Neural cell (in vitro differentiated cells): ENCODE results near the gene ARHGEF4. TPM values are rescaled to one million over a fixed set of nuclear protein-coding genes. Genes with fewer than 3 reads are reported as not detected.

Source experiments
- H2AFZ ChIP-seq: fragments of 200-600, 300-800 bp; sonication (generic), shearing (Covaris generic); 2 replicates; pipeline ENCODE4 v1.6.0; 2014; ENCODE audit warnings: low read depth, mild to moderate bottlenecking, antibody characterized with exemption, low read length, moderate library complexity
- H3F3A ChIP-seq: fragments of 200-600 bp; shearing (Covaris generic); 2 replicates; pipeline ENCODE4 v1.6.1; 2016; ENCODE audit warnings: mild to moderate bottlenecking, moderate library complexity, mixed read lengths, antibody characterized with exemption, low read length; ENCODE audit not compliant: insufficient read depth, poor library complexity, severe bottlenecking
- H3K27ac ChIP-seq: fragments of 200-600, 300-800 bp; sonication (generic), shearing (Covaris generic); 2 replicates; pipeline ENCODE4 v1.5.1; 2014; ENCODE audit warnings: mild to moderate bottlenecking, low read length, moderate library complexity
- H3K27me3 ChIP-seq: fragments of 300-800, 200-600 bp; sonication (generic), shearing (Covaris generic); 2 replicates; pipeline ENCODE4 v1.6.0; 2014; ENCODE audit warnings: mild to moderate bottlenecking, low read depth, low read length, moderate library complexity; ENCODE audit not compliant: insufficient read depth
- H3K36me3 ChIP-seq: fragments of 300-800, 200-600 bp; sonication (generic), shearing (Covaris generic); 2 replicates; pipeline ENCODE4 v1.5.1; 2014; ENCODE audit warnings: mild to moderate bottlenecking, antibody characterized with exemption, low read length, moderate library complexity; ENCODE audit not compliant: insufficient read depth
- H3K4me2 ChIP-seq: fragments of 300-800, 200-600 bp; sonication (generic), shearing (Covaris generic); 2 replicates; pipeline ENCODE4 v1.6.0; 2014; ENCODE audit warnings: mild to moderate bottlenecking, low read length
- H3K4me3 ChIP-seq: fragments of 300-800, 200-600 bp; sonication (generic), shearing (Covaris generic); 2 replicates; pipeline ENCODE4 v1.5.1; 2014; ENCODE audit warnings: mild to moderate bottlenecking, low read length, moderate library complexity
- H3K79me2 ChIP-seq: fragments of 200-600 bp; shearing (Covaris generic); replicated peaks from 2 replicates; pipeline ENCODE4 v1.6.0; 2014; ENCODE audit warnings: mild to moderate bottlenecking, low read length, moderate library complexity; ENCODE audit not compliant: insufficient read depth
- H3K9ac ChIP-seq: fragments of 300-800, 200-600 bp; sonication (generic), shearing (Covaris generic); 2 replicates; pipeline ENCODE4 v1.6.1; 2016; ENCODE audit warnings: mild to moderate bottlenecking, low read length, mixed read lengths
- H3K9me2 ChIP-seq: fragments of 200-600 bp; shearing (Covaris generic); 2 replicates; pipeline ENCODE4 v1.6.1; 2016; ENCODE audit warnings: mild to moderate bottlenecking, low read length, mixed read lengths; ENCODE audit not compliant: insufficient read depth
- H3K9me3 ChIP-seq: fragments of 200-600, 300-800 bp; sonication (generic), shearing (Covaris generic); 2 replicates; pipeline ENCODE4 v1.6.1; 2016; ENCODE audit warnings: mild to moderate bottlenecking, mixed run types, low read length, moderate library complexity, mixed read lengths
- H4K20me1 ChIP-seq: fragments of 200-600 bp; shearing (Covaris generic); 2 replicates; pipeline ENCODE4 v1.6.1; 2016; ENCODE audit warnings: mild to moderate bottlenecking, mixed run types; ENCODE audit not compliant: insufficient read depth
- EP300 ChIP-seq: fragments of 450-650 bp; conservative IDR thresholded peaks from 2 replicates; pipeline ENCODE4 v1.6.1; 2014; ENCODE audit warnings: antibody characterized with exemption, mild to moderate bottlenecking, moderate library complexity; ENCODE audit not compliant: poor library complexity, severe bottlenecking
- EZH2 ChIP-seq: fragments of 200-600, 300-800 bp; shearing (Covaris generic), sonication (generic); IDR thresholded peaks from 2 replicates; pipeline ENCODE4 v1.6.1; 2014; ENCODE audit warnings: antibody characterized with exemption, low read length, borderline replicate concordance, mild to moderate bottlenecking; ENCODE audit not compliant: insufficient read depth, poor library complexity, severe bottlenecking
- MXI1 ChIP-seq: fragments of 450-650 bp; conservative IDR thresholded peaks from 2 replicates; pipeline ENCODE4 v1.6.1; 2014; ENCODE audit warnings: antibody characterized with exemption, mild to moderate bottlenecking; ENCODE audit not compliant: poor library complexity, severe bottlenecking
- POLR2AphosphoS5 ChIP-seq: IDR thresholded peaks from 2 replicates; pipeline ENCODE4 v1.6.1; 2012
- RAD21 ChIP-seq: fragments of 450-650 bp; conservative IDR thresholded peaks from 2 replicates; pipeline ENCODE4 v1.6.1; 2014; ENCODE audit warnings: antibody characterized with exemption, mild to moderate bottlenecking, moderate library complexity
- SMC3 ChIP-seq: fragments of 450-650 bp; conservative IDR thresholded peaks from 2 replicates; pipeline ENCODE4 v1.6.1; 2014; ENCODE audit warnings: antibody characterized with exemption, mild to moderate bottlenecking, moderate library complexity; ENCODE audit not compliant: poor library complexity
- TAF1 ChIP-seq: IDR thresholded peaks from 2 replicates; pipeline ENCODE4 v1.6.1; 2012; ENCODE audit warnings: low read depth
- polyA plus RNA-seq: library from polyadenylated mRNA; depleted of rRNA; stranded (reverse); fragments of >200 nt; gene quantifications from 2 replicates; pipeline ENCODE4 v1.2.3, GENCODE V29; 2014
- TF ChIP-seq, protein P1 (sequence below): IDR thresholded peaks from 2 replicates; pipeline ENCODE4 v1.6.1; 2012; ENCODE audit warnings: borderline replicate concordance
- TF ChIP-seq, protein P2 (sequence below): fragments of 450-650 bp; IDR thresholded peaks from 2 replicates; pipeline ENCODE4 v1.5.1; 2014; ENCODE audit warnings: antibody characterized with exemption, mild to moderate bottlenecking, moderate library complexity; ENCODE audit not compliant: poor library complexity, severe bottlenecking

The ARHGEF4 gene
- polyA plus RNA-seq, 1 donor from 2014 or later = 45.9 TPM

DNA sequence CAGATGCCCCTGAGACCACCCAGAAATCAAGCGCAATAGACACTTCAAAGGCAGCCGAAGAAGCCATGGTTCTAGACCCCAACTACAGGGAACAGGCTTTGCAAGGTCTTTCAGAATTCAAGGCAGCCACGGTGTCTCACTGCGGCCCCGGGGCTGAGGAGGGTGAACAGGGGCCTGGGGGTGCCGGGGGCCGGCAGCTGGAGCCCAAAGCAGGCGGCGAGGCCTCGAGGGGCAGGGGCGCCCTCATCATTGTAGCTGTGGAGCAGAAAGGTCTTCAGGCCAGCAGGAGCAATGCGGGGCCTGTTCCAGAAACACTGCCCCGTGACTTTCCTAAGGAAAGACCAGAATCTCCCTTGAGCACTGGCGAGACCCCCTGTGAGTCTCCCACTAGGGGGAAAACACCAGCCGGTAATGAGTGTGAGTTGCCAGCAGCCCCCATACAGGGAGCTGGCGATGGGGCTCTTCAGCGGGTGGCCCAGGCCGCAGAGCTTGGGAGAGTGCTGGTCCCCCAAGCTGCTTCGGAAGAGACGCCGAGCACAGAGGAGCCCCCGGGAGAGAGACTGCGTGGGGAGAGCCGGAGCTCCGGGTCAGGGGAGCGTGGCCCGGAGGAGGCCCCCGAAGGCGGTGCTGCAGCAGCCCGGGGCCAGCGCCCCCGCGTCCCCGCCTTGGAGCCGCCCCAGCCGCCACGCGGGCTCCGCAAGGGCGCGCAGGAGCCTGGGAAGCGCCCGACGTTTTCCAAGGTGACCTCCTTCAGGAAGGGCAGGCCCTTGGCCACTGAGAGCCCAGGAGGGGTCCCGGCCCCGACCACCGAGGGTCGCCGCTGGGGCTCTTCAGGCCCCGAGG, 79.1 kb downstream of the ARHGEF4 start:
- no peaks in the 10 kb centered on the region for H3K79me2 ChIP-seq
- no peak overlapping the region for H3K27ac ChIP-seq
- no peak overlapping the region for H3K4me3 ChIP-seq
- H2AFZ ChIP-seq = no peak overlapping the region
- no peak for TF ChIP-seq SMC3
- TF ChIP-seq, protein P1, sequence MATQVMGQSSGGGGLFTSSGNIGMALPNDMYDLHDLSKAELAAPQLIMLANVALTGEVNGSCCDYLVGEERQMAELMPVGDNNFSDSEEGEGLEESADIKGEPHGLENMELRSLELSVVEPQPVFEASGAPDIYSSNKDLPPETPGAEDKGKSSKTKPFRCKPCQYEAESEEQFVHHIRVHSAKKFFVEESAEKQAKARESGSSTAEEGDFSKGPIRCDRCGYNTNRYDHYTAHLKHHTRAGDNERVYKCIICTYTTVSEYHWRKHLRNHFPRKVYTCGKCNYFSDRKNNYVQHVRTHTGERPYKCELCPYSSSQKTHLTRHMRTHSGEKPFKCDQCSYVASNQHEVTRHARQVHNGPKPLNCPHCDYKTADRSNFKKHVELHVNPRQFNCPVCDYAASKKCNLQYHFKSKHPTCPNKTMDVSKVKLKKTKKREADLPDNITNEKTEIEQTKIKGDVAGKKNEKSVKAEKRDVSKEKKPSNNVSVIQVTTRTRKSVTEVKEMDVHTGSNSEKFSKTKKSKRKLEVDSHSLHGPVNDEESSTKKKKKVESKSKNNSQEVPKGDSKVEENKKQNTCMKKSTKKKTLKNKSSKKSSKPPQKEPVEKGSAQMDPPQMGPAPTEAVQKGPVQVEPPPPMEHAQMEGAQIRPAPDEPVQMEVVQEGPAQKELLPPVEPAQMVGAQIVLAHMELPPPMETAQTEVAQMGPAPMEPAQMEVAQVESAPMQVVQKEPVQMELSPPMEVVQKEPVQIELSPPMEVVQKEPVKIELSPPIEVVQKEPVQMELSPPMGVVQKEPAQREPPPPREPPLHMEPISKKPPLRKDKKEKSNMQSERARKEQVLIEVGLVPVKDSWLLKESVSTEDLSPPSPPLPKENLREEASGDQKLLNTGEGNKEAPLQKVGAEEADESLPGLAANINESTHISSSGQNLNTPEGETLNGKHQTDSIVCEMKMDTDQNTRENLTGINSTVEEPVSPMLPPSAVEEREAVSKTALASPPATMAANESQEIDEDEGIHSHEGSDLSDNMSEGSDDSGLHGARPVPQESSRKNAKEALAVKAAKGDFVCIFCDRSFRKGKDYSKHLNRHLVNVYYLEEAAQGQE = no peak
- TF ChIP-seq RAD21 = no peak
- H3K36me3 ChIP-seq = no peaks in the 10 kb centered on the region
- no peaks in the 10 kb centered on the region for H4K20me1 ChIP-seq
- no peaks in the 10 kb centered on the region for H3K9me2 ChIP-seq
- H3K27me3 ChIP-seq = no peaks in the 10 kb centered on the region
- no peaks in the 10 kb centered on the region for H3K9me3 ChIP-seq
- no peak overlapping the region for H3K4me2 ChIP-seq
- no peak overlapping the region for H3K9ac ChIP-seq
- H3F3A ChIP-seq = no peaks in the 10 kb centered on the region

DNA sequence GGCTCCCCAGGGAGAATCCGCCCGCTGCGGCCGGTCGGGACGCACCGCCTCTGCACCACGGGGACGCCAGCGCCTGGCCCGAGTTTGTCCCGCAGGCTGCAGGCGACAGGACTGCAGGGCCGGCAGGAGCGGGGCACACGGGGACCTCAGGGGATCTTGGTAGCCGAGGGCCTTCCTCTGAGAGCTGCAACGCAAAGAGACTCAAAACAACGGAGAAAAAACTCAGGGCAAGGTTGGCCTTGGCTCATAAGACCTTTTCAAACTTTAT, 79.7 kb downstream of the ARHGEF4 start:
- Histone ChIP-seq H2AFZ (no peak overlapping the region), H3K9ac (no peak overlapping the region), H3K79me2 (no peaks in the 10 kb centered on the region), H3K9me3 (no peaks in the 10 kb centered on the region), H3K4me3 (no peak overlapping the region), H3K27ac (no peak overlapping the region), H3K36me3 (no peaks in the 10 kb centered on the region), H4K20me1 (no peaks in the 10 kb centered on the region), H3F3A (no peaks in the 10 kb centered on the region), H3K4me2 (no peak overlapping the region), H3K9me2 (no peaks in the 10 kb centered on the region), H3K27me3 (no peaks in the 10 kb centered on the region)
- TF ChIP-seq EP300 = no peak
- TF ChIP-seq POLR2AphosphoS5 = no peak
- TF ChIP-seq, protein P1 = no peak
- TF ChIP-seq RAD21 = no peak
- TF ChIP-seq, protein P2, sequence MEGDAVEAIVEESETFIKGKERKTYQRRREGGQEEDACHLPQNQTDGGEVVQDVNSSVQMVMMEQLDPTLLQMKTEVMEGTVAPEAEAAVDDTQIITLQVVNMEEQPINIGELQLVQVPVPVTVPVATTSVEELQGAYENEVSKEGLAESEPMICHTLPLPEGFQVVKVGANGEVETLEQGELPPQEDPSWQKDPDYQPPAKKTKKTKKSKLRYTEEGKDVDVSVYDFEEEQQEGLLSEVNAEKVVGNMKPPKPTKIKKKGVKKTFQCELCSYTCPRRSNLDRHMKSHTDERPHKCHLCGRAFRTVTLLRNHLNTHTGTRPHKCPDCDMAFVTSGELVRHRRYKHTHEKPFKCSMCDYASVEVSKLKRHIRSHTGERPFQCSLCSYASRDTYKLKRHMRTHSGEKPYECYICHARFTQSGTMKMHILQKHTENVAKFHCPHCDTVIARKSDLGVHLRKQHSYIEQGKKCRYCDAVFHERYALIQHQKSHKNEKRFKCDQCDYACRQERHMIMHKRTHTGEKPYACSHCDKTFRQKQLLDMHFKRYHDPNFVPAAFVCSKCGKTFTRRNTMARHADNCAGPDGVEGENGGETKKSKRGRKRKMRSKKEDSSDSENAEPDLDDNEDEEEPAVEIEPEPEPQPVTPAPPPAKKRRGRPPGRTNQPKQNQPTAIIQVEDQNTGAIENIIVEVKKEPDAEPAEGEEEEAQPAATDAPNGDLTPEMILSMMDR = no peak
- TF ChIP-seq MXI1 = no peak
- no peak for TF ChIP-seq TAF1
- no peak for TF ChIP-seq EZH2
- no peak for TF ChIP-seq SMC3
